Left ventricle myocardium inferior (tissue), 1 donor: ENCODE measurements around the gene PRKCZ. TPM values are rescaled to one million over a fixed set of nuclear protein-coding genes. Genes with fewer than 3 reads are reported as not detected.

Source experiments
- DNase-seq: peaks from one replicate; pipeline ENCODE4 v3.0.0-alpha.2; 2020
- H3K27ac ChIP-seq: fragments of 200-600 bp; replicated peaks from 2 replicates; pipeline ENCODE4 v1.8.0; 2021
- H3K27me3 ChIP-seq: fragments of 200-600 bp; 2 replicates; pipeline ENCODE4 v1.8.0; 2021; ENCODE audit warnings: low read depth
- H3K36me3 ChIP-seq: fragments of 200-600 bp; 2 replicates; pipeline ENCODE4 v1.8.0; 2021
- H3K4me1 ChIP-seq: fragments of 200-600 bp; 2 replicates; pipeline ENCODE4 v1.8.0; 2021
- H3K4me3 ChIP-seq: fragments of 200-600 bp; 2 replicates; pipeline ENCODE4 v1.8.0; 2021; ENCODE audit warnings: mild to moderate bottlenecking, moderate library complexity
- H3K9me3 ChIP-seq: fragments of 200-600 bp; replicated peaks from 2 replicates; pipeline ENCODE4 v1.8.0; 2021
- intact Hi-C: fragments of 100-400 bp; cut with micrococcal nuclease; formaldehyde crosslinking; loops from one replicate; pipeline ENCODE4 v1.11.0; 2022
- total RNA-seq: library from RNA; stranded (reverse); fragmentation: NEBNext Ultra II Directional; extraction: Animal tissue kit (Norgen Biotek cat#: 25700); gene quantifications from one replicate; pipeline ENCODE4 v1.2.1, GENCODE V29; 2021
- TF ChIP-seq, protein P1 (sequence below): fragments of 200-600 bp; IDR thresholded peaks from 2 replicates; pipeline ENCODE4 v1.8.0; 2021; ENCODE audit warnings: antibody characterized with exemption, mild to moderate bottlenecking, borderline replicate concordance
- donor health status: DM: no; HTN: yes; CAD: no; lungs with severe emphysema.

Gene PRKCZ
- total RNA-seq, 1 donor from 2014 or later = 19.1 TPM

DNA sequence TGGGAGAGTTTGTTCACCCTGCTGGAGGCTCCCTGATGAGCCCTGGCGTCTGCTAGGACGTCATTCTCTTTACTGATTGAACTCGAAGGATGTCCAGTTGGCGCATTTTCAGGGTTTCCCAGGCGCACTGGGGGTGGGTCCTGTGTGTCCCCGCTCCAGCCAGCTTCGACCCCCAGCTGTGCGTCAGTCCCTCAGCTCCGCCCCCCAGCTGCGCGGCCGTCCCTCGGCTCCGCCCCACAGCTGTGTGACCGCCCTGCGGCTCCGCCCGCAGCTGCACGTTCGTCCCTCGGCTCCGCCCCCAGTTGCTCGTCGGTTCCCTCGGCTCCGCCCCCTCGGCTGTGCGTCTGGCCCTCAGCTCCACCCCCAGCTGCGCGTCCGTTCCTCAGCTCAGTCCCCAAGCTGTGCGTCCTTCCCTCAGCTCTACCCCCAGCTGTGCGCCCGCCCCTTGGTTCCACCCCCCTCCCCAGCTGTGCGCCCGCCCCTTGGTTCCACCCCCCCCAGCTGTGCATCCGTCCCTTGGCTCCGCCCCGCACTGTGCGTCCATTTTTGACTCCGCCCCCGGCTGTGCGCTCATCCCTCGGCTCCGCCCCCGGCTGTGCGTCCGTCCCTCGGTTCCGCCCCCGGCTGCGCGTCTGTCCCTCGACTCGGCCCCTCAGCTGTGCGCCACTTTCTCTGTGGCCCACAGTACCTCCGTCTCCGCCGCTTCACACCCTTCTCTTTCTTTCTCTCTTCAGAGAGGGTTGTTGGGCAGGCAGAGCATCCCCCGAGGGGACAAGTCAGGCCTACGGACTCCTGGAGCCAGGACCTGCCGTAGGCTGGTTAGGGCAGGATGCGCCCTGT is 83.0 kb downstream of the PRKCZ start:
- H3K4me1 ChIP-seq = peaks cover 41% of the 10 kb centered on the region
- TF ChIP-seq, protein P1, sequence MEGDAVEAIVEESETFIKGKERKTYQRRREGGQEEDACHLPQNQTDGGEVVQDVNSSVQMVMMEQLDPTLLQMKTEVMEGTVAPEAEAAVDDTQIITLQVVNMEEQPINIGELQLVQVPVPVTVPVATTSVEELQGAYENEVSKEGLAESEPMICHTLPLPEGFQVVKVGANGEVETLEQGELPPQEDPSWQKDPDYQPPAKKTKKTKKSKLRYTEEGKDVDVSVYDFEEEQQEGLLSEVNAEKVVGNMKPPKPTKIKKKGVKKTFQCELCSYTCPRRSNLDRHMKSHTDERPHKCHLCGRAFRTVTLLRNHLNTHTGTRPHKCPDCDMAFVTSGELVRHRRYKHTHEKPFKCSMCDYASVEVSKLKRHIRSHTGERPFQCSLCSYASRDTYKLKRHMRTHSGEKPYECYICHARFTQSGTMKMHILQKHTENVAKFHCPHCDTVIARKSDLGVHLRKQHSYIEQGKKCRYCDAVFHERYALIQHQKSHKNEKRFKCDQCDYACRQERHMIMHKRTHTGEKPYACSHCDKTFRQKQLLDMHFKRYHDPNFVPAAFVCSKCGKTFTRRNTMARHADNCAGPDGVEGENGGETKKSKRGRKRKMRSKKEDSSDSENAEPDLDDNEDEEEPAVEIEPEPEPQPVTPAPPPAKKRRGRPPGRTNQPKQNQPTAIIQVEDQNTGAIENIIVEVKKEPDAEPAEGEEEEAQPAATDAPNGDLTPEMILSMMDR = peak; percentile 7
- H3K36me3 ChIP-seq = no peaks in the 10 kb centered on the region
- H3K9me3 ChIP-seq = no peaks in the 10 kb centered on the region
- peak; percentile 99 for DNase-seq
- H3K4me3 ChIP-seq = peak overlapping the region; percentile 67
- intact Hi-C loops = no loop called here
- H3K27ac ChIP-seq = peak overlapping the region; percentile 86
- H3K27me3 ChIP-seq = no peaks in the 10 kb centered on the region

DNA sequence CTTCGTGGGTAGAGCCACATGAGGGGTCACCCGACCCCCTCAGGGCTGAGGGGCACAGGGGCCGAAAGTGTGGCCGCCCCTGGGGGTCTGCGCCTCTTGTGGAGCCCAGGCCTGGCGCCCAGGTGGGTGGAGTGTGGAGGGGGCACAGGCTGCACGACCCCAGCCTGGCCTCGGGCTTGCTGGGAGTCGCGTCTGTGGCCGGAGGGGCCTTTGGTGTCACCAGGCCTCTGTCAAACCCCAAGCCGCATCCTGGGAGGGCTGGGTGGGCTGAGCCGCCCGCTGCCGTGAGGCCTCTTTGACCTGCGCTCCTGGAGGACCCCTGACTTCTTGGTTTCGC is 83.6 kb downstream of the PRKCZ start:
- intact Hi-C loops = no loop called here
- TF ChIP-seq, protein P1 = no peak
- Histone ChIP-seq H3K4me1 (peaks cover 41% of the 10 kb centered on the region), H3K4me3 (peak overlapping the region; percentile 67), H3K9me3 (no peaks in the 10 kb centered on the region), H3K27ac (peak overlapping the region; percentile 86), H3K36me3 (no peaks in the 10 kb centered on the region), H3K27me3 (no peaks in the 10 kb centered on the region)
- DNase-seq = peak; percentile 19

DNA sequence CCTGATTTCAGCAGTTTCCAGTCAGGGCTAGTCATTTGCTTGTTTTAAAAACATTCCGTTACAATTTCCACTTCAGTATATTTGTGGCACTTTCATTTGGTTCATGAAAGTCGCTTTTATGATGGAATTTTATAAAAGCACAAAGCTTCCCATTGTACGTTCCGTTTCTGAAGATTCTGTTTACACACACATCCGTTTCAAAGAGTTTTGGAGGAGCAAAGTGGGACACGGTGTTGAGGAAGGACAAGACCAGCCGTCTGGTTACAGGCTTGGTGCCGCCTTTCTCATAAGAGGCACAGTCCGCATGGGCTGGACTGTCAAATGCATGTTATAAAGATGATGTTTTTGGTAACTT is 84.0 kb downstream of the PRKCZ start:
- Histone ChIP-seq H3K27me3 (no peaks in the 10 kb centered on the region), H3K9me3 (no peaks in the 10 kb centered on the region), H3K36me3 (no peaks in the 10 kb centered on the region), H3K4me1 (peaks cover 41% of the 10 kb centered on the region), H3K27ac (peak overlapping the region; percentile 86), H3K4me3 (no peak overlapping the region)
- intact Hi-C loops = no loop called here
- TF ChIP-seq, protein P1 = no peak
- no peak for DNase-seq

DNA sequence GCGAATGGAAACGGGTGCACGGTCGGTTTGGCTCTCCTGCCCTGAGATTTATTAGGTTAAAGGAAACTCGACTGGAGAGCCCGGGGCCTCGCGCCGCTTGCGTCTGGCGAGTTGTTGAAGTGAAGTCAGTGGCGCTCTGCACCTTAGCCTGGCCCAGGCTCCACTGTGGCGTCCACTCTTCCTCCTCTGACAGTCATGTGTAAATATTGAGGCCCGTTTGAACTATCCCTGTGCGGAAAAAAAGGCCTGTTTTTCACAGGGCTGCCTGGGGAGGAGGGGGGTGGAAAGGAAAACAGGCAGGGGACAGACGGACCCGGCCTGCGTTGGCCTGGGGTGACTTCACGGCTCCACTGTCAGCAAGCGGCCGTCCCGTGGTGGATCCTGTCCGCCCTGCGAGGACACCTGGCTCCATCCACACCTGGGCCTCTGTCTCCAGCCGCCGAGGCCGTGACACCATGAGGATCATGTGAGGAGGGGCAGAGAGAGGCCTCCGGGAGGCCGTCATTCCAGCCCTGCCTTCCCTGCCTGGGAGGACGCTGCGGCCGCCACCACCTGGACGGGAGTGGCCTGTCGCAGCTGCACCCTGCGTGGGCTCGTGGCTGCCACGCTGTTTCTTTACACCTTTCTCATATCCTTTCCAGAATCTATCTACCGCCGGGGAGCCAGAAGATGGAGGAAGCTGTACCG is 84.6 kb downstream of the PRKCZ start:
- TF ChIP-seq, protein P1 = no peak
- Histone ChIP-seq H3K4me3 (peak overlapping the region; percentile 17), H3K9me3 (no peaks in the 10 kb centered on the region), H3K27me3 (no peaks in the 10 kb centered on the region), H3K4me1 (peaks cover 41% of the 10 kb centered on the region), H3K27ac (peak overlapping the region; percentile 86), H3K36me3 (no peaks in the 10 kb centered on the region)
- intact Hi-C loops = no loop called here
- peak; percentile 16 for DNase-seq

DNA sequence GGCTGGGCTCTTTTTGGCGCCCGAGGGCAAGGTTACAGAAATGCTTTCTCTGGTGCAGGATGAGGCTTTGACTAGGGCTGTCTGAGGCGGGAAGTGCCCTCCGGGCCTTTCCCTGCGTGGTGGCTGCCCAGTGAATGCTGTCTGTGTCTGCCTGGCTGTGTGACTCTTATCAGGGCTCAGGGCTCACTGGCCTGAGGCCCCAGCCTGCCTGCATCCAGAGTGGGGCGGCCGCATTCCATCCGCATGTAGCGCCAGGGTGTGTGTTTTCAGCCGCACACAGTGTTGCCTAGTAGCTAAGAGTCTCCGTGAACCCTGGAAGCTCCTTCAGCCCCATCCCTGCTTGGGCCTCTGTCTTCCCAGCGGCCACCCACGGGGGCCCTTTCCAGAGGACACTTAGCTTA is 85.2 kb downstream of the PRKCZ start:
- Histone ChIP-seq H3K27me3 (no peaks in the 10 kb centered on the region), H3K9me3 (no peaks in the 10 kb centered on the region), H3K27ac (peak overlapping the region; percentile 86), H3K36me3 (no peaks in the 10 kb centered on the region), H3K4me3 (peak overlapping the region; percentile 17), H3K4me1 (peaks cover 47% of the 10 kb centered on the region)
- TF ChIP-seq, protein P1 = no peak
- peak; percentile 77 for DNase-seq
- intact Hi-C loops = no loop called here
